Measurements from ENCODE around the gene SYCE3. TPM values are rescaled to one million over a fixed set of nuclear protein-coding genes. Genes with fewer than 3 reads are reported as not detected.

SYCE3 gene
- polyA plus RNA-seq, 3 donors = 1.9 to 3.1 TPM; not detected in 1

DNA sequence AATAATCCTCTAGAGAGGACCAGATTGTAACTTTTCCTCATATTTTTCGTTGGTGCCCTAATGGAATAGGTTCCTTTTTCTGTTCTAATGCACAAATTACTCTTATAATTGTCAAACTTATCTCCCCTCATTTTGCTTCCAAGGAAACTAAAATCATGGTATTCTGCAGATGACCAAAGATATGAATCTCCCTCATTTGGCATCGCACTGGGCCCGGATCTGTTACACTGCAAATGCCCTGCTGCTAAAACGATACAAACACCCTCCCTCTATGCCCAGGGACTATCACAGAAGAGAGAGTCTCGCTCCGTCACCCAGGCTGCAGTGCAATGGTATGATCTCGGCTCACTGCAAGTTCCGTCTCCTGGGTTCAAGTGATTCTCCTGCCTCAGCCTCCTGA lies 9.4 kb downstream of the SYCE3 start:
- Histone ChIP-seq H3K4me1 (ENCODE audit: control insufficient read depth in 1 of 2, insufficient read depth in 2 of 2, low read length in 2 of 2) (peaks cover 13 to 21% of the 10 kb centered on the region in 2 donors), H3K79me2 (ENCODE audit: insufficient read depth, low read length) (peaks cover 7% of the 10 kb centered on the region), H3K27ac (ENCODE audit: low read depth in 1 of 2, low read length in 2 of 2) (no peak overlapping the region), H3K9ac (ENCODE audit: insufficient read depth, low read length, poor library complexity, severe bottlenecking) (no peak overlapping the region), H4K20me1 (ENCODE audit: insufficient read depth, low read length) (no peaks in the 10 kb centered on the region), H3K4me3 (replicated peaks in 1 of 3; ENCODE audit: low read depth in 2 of 3, low read length in 3 of 3) (no peak overlapping the region), H3K9me3 (replicated peaks in 1 of 2; ENCODE audit: control insufficient read depth in 1 of 2, insufficient read depth in 1 of 2, low read length in 2 of 2) (no peaks in the 10 kb centered on the region), H2AFZ (ENCODE audit: insufficient read depth, low read depth, low read length, poor library complexity, severe bottlenecking) (no peak overlapping the region), H3K36me3 (replicated peaks in 1 of 2; ENCODE audit: control insufficient read depth in 1 of 2, insufficient read depth in 2 of 2, low read length in 2 of 2) (no peaks in the 10 kb centered on the region), H3K27me3 (ENCODE audit: control insufficient read depth in 2 of 2, insufficient read depth in 2 of 2, low read length in 2 of 2) (no peaks in the 10 kb centered on the region), H3K4me2 (replicated peaks; ENCODE audit: extremely low read depth, low read length, poor library complexity, severe bottlenecking) (no peak overlapping the region)
- peaks cover 2 to 9% (median 7%) of the 10 kb centered on the region in 3 donors for H3K27me3 Mint-ChIP-seq (ENCODE audit: low read depth in 3 of 3)
- TF ChIP-seq CTCF (IDR thresholded peaks at IDR 0.05) = no peak
- no peak for DNase-seq
- H3K4me1 Mint-ChIP-seq = peaks cover 10% of the 10 kb centered on the region
- H3K4me3 Mint-ChIP-seq = no peak overlapping the region
- WGBS (ENCODE audit: insufficient coverage) = 95% methylated on average over 7 of the region's 8 CpGs
- peaks cover 1 to 3% of the 10 kb centered on the region in 2 donors for H3K36me3 Mint-ChIP-seq
- no peak overlapping the region for H3K27ac Mint-ChIP-seq
- intact Hi-C loops (cut with micrococcal nuclease) = no loop called here
- peaks cover 0 to 3% (median 0%) of the 10 kb centered on the region in 7 donors for H3K9me3 Mint-ChIP-seq

DNA sequence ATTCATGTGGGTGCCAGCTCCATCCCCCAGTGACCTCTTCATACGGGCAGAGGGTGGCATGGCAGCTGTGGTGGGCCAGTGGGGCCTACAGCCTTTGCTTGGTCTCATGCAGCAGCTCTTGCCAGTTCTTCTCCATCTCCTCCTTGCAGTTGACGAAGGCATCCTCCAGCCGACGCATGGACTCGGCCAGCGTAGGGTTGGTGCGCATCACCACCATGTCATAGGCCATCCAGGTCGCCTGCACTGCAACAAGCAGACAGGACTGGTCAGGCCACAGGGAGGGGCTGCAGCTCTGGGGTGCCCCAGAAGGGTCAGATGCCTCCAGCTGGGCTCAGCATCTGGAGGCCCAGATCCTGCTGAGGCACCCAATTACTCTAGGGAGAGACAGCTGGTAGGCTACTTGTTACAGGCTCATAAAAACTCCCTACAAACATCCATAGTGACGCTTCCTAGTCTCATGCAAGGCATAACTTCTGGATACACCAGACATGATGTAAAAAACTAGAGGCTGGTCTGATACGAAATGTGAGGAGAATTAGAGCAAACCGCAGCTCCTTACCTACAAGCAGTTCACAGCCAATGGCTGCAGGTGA lies 11.5 kb downstream of the SYCE3 start:
- H3K79me2 ChIP-seq (ENCODE audit: insufficient read depth, low read length) = peaks cover 7% of the 10 kb centered on the region
- Mint-ChIP-seq H3K27me3 (ENCODE audit: low read depth in 3 of 3) (peaks cover 3 to 21% (median 8%) of the 10 kb centered on the region in 3 donors), H3K36me3 (peaks cover 3% of the 10 kb centered on the region in 2 donors), H3K4me3 (no peak overlapping the region), H3K4me1 (peaks cover 16% of the 10 kb centered on the region), H3K27ac (no peak overlapping the region), H3K9me3 (peaks cover 0 to 6% (median 0%) of the 10 kb centered on the region in 7 donors)
- no peak for TF ChIP-seq CTCF (IDR thresholded peaks at IDR 0.05)
- peaks cover 18 to 41% of the 10 kb centered on the region in 2 donors for H3K4me1 ChIP-seq (ENCODE audit: control insufficient read depth in 1 of 2, insufficient read depth in 2 of 2, low read length in 2 of 2)
- H2AFZ ChIP-seq (ENCODE audit: insufficient read depth, low read depth, low read length, poor library complexity, severe bottlenecking) = no peak overlapping the region
- H3K27me3 ChIP-seq (ENCODE audit: control insufficient read depth in 2 of 2, insufficient read depth in 2 of 2, low read length in 2 of 2) = no peaks in the 10 kb centered on the region
- WGBS (ENCODE audit: insufficient coverage) = 97% methylated on average over 10 of the region's 11 CpGs
- no peak overlapping the region for H3K4me3 ChIP-seq (replicated peaks in 1 of 3; ENCODE audit: low read depth in 2 of 3, low read length in 3 of 3)
- intact Hi-C loops (cut with micrococcal nuclease) = no loop called here
- no peaks in the 10 kb centered on the region for H4K20me1 ChIP-seq (ENCODE audit: insufficient read depth, low read length)
- H3K9me3 ChIP-seq (replicated peaks in 1 of 2; ENCODE audit: control insufficient read depth in 1 of 2, insufficient read depth in 1 of 2, low read length in 2 of 2) = no peaks in the 10 kb centered on the region
- H3K4me2 ChIP-seq (replicated peaks; ENCODE audit: extremely low read depth, low read length, poor library complexity, severe bottlenecking) = no peak overlapping the region
- H3K9ac ChIP-seq (ENCODE audit: insufficient read depth, low read length, poor library complexity, severe bottlenecking) = no peak overlapping the region
- peak in 1 of 3 donors; percentile 1 for DNase-seq
- H3K27ac ChIP-seq (ENCODE audit: low read depth in 1 of 2, low read length in 2 of 2) = no peak overlapping the region
- H3K36me3 ChIP-seq (replicated peaks in 1 of 2; ENCODE audit: control insufficient read depth in 1 of 2, insufficient read depth in 2 of 2, low read length in 2 of 2) = no peaks in the 10 kb centered on the region

All from CD14-positive monocyte (primary cell).